Naive thymus-derived CD4-positive, alpha-beta T cell (primary cell): Measurements from ENCODE around the gene JMJD7. TPM values are rescaled to one million over a fixed set of nuclear protein-coding genes. Genes with fewer than 3 reads are reported as not detected.

Experiments used
- ATAC-seq: fragments of 150-1000 bp; cut with Tn5 transposase; 2 replicates; pipeline ENCODE4 v1.10.0; 2021; ENCODE audit warnings: mild to moderate bottlenecking, moderate library complexity
- CTCF ChIA-PET: fragments of 350-600 bp; sonication (Branson Sonifier 250); formaldehyde crosslinking; loops from one replicate; lab custom pipeline; 2021; ENCODE audit warnings: antibody characterized with exemption; lab: Charles Lee
- POLR2A ChIA-PET: fragments of 350-600 bp; sonication (Branson Sonifier 250); formaldehyde crosslinking; loops from one replicate; lab custom pipeline; 2021; ENCODE audit warnings: antibody characterized with exemption, inconsistent platforms; lab: Charles Lee
- DNase-seq, 9 donors: peaks; one replicate each; pipeline versions ENCODE4 v3.0.0 to v3.0.0-alpha.2; 2020 to 2022; ENCODE audit warnings: mixed read lengths in 1 of 9
- H3K27ac ChIP-seq: one replicate; pipeline ENCODE4 v1.7.0; 2013; ENCODE audit warnings: mild to moderate bottlenecking, low read depth, low read length, moderate library complexity
- H3K27me3 ChIP-seq, 2 donors: one replicate each; pipeline ENCODE4 v1.7.0; 2013; ENCODE audit warnings: low read length in 2 of 2, mild to moderate bottlenecking in 2 of 2, moderate library complexity in 2 of 2; ENCODE audit not compliant: control insufficient read depth in 2 of 2, insufficient read depth in 2 of 2
- H3K36me3 ChIP-seq, 3 experiments: 1 replicate in 2 of 3; 2 replicates in 1 of 3; pipeline ENCODE4 v1.7.0; 2013; ENCODE audit warnings: low read length in 3 of 3, mild to moderate bottlenecking in 3 of 3, moderate library complexity in 1 of 3; ENCODE audit not compliant: insufficient read depth in 3 of 3, control insufficient read depth in 2 of 3
- H3K4me1 ChIP-seq, 2 donors: one replicate each; pipeline ENCODE4 v1.7.0; 2013; ENCODE audit warnings: low read length in 2 of 2, mild to moderate bottlenecking in 2 of 2, moderate library complexity in 1 of 2; ENCODE audit not compliant: control insufficient read depth in 2 of 2, insufficient read depth in 2 of 2
- H3K4me3 ChIP-seq: 2 replicates; pipeline ENCODE4 v1.7.0; 2013; ENCODE audit warnings: mild to moderate bottlenecking, low read length
- H3K9me3 ChIP-seq, 3 experiments: 1 replicate in 2 of 3; 2 replicates in 1 of 3; pipeline ENCODE4 v1.7.0; 2013; ENCODE audit warnings: low read length in 3 of 3; ENCODE audit not compliant: control insufficient read depth in 2 of 3
- H3K27ac Mint-ChIP-seq, 9 donors: one replicate each; pipeline ENCODE4 v1.8.0; 2020 to 2022; ENCODE audit warnings: mixed read lengths in 9 of 9, mild to moderate bottlenecking in 8 of 9, moderate library complexity in 5 of 9, inconsistent platforms in 2 of 9
- H3K27me3 Mint-ChIP-seq, 5 donors: one replicate each; pipeline ENCODE4 v1.8.0; 2021 to 2022; ENCODE audit warnings: mixed read lengths in 5 of 5, mild to moderate bottlenecking in 1 of 5
- H3K36me3 Mint-ChIP-seq, 5 donors: one replicate each; pipeline ENCODE4 v1.8.0; 2020 to 2022; ENCODE audit warnings: mixed read lengths in 5 of 5, mild to moderate bottlenecking in 3 of 5, inconsistent platforms in 1 of 5
- H3K4me1 Mint-ChIP-seq, 7 donors: one replicate each; pipeline ENCODE4 v1.8.0; 2020 to 2022; ENCODE audit warnings: mixed read lengths in 7 of 7, mild to moderate bottlenecking in 3 of 7, inconsistent platforms in 1 of 7
- H3K4me3 Mint-ChIP-seq, 10 donors: one replicate each; pipeline ENCODE4 v1.8.0; 2020 to 2022; ENCODE audit warnings: mild to moderate bottlenecking in 10 of 10, mixed read lengths in 10 of 10, moderate library complexity in 6 of 10, inconsistent platforms in 2 of 10
- H3K9me3 Mint-ChIP-seq, 11 donors: one replicate each; pipeline ENCODE4 v1.8.0; 2020 to 2022; ENCODE audit warnings: mixed read lengths in 11 of 11, mild to moderate bottlenecking in 4 of 11, inconsistent platforms in 1 of 11, moderate library complexity in 1 of 11
- intact Hi-C, 2 donors: fragments of 100-400 bp; cut with micrococcal nuclease; formaldehyde crosslinking; loops; one replicate each; pipeline ENCODE4 v1.15.1; 2023
- polyA plus RNA-seq, 2 donors: library from polyadenylated mRNA; unstranded; fragments of 300-500 nt; fragmentation: Illumina TruSeq; gene quantifications; one replicate each; pipeline ENCODE4 v1.2.3, GENCODE V29; 2021
- total RNA-seq, 6 experiments: library from RNA in 5 of 6; stranded (reverse) in 5 of 6; gene quantifications; 1 replicate in 5 of 6; 2 replicates in 1 of 6; pipeline ENCODE4 v1.2.3 and lab custom pipeline; 2021 to 2026

The JMJD7 gene
- total and polyA plus RNA-seq, 7 experiments from 2014 or later: 22.4 to 83.7 (median 36.4) TPM

GRCh38 chr15:41871175-41871905 is 43.4 kb downstream of the JMJD7 start:
- H3K9me3 ChIP-seq: no peaks in the 10 kb centered on the region
- H3K4me3 ChIP-seq: no peak overlapping the region
- no peaks in the 10 kb centered on the region for H3K27me3 ChIP-seq
- no peaks in the 10 kb centered on the region for H3K27me3 Mint-ChIP-seq
- H3K4me3 Mint-ChIP-seq: peak overlapping the region in 3 of 10 donors; percentile 23 to 60 (median 59)
- H3K27ac ChIP-seq: no peak overlapping the region
- peak overlapping the region; percentile 32 to 98 (median 94) for H3K27ac Mint-ChIP-seq
- H3K36me3 ChIP-seq: no peaks in the 10 kb centered on the region
- ATAC-seq (no peak), DNase-seq (no peak)
- POLR2A ChIA-PET: interaction anchor here (0.8 to 1.3 kb wide), 6 partner anchors 10 to 97 kb away, joined by 3 to 5 read pairs (median 3); partner anchors contain the start of gene MAPKBP1
- intact Hi-C loops: loop anchor here in 1 of 2 donors (2.0 kb wide), 1 partner anchor 43 kb away; the partner anchor contains the start of gene JMJD7
- no peaks in the 10 kb centered on the region for H3K36me3 Mint-ChIP-seq
- H3K4me1 ChIP-seq: no peaks in the 10 kb centered on the region
- CTCF ChIA-PET: interaction anchor here (0.7 to 1.4 kb wide), 3 partner anchors 33 to 45 kb away, joined by 3 to 6 read pairs (median 4); no protein-coding TSS in a partner anchor
- peaks cover 0 to 1% (median 0%) of the 10 kb centered on the region in 11 donors for H3K9me3 Mint-ChIP-seq
- H3K4me1 Mint-ChIP-seq: peaks cover 7 to 11% (median 8%) of the 10 kb centered on the region in 7 donors

DNA sequence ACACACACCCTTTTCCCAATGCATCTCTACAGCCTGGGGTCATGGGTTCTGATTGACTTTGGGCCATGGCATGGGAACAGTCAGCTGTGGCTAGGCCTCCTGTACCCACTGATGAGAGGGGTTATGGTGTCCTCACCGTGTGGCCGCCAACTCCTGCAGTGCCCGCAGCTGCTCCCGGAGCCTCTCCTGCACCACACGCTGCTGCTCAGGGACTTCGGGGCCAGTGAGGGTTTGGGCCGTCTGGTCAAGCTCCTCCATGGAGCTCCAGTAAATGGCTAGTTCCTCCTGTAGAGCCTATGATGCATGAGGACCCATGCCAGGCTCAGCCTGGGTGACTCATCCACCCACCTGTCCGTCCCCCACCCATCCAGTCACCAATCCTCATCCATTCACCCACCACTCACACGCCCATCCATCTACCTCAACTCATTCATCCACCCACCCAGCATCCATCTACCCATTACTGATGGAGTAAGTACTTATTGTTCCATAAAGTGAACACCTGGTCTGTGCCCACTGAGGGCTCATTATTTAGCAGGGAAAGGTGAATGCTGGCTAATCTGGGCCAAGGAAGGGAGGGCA is 44.4 kb downstream of the JMJD7 start:
- POLR2A ChIA-PET: no interaction called here
- H3K27me3 Mint-ChIP-seq: no peaks in the 10 kb centered on the region
- H3K36me3 ChIP-seq: no peaks in the 10 kb centered on the region

DNA sequence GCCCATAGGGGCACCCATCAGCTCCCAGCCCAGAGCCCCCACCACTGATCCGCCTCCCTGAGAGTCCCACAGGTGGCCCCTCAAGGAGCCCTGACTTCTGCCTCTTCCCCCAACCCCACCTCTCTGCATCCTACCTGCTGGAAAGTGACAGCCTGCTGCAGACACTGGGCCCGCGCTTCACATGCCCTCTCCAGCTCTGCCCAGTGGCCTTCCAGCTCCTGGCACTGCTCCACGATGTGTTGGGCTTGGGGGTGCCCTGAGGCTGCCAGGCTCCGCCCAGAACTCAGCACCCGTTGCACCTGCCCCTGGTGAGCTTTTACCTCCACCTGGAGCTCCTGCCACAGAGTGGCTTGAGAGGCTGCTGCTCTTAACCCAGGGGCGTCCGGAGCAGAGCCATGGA is 45.8 kb downstream of the JMJD7 start:
- intact Hi-C loops: no loop called here
- Histone ChIP-seq H3K27ac (no peak overlapping the region), H3K36me3 (no peaks in the 10 kb centered on the region), H3K4me3 (no peak overlapping the region), H3K9me3 (no peaks in the 10 kb centered on the region), H3K4me1 (no peaks in the 10 kb centered on the region), H3K27me3 (no peaks in the 10 kb centered on the region)
- Mint-ChIP-seq H3K4me1 (peaks cover 7 to 11% (median 8%) of the 10 kb centered on the region in 7 donors), H3K4me3 (no peak overlapping the region), H3K36me3 (no peaks in the 10 kb centered on the region), H3K9me3 (peaks cover 0 to under 1% (median 0%) of the 10 kb centered on the region in 11 donors), H3K27ac (no peak overlapping the region), H3K27me3 (no peaks in the 10 kb centered on the region)
- no peak for DNase-seq
- no peak for ATAC-seq
- ChIA-PET POLR2A (no interaction called here), CTCF (interaction anchor here (1.0 kb wide), 1 partner anchor 93 kb away, joined by 3 read pairs; no protein-coding TSS in a partner anchor)

More for the DNA sequence above, 44.4 kb downstream of the JMJD7 start:
- H3K4me1 ChIP-seq: no peaks in the 10 kb centered on the region
- H3K4me3 ChIP-seq: no peak overlapping the region
- no peak for DNase-seq
- H3K9me3 ChIP-seq: no peaks in the 10 kb centered on the region
- Mint-ChIP-seq H3K36me3 (no peaks in the 10 kb centered on the region), H3K4me1 (peaks cover 7 to 11% (median 8%) of the 10 kb centered on the region in 7 donors), H3K27ac (peak overlapping the region in 8 of 9 donors; percentile 1 to 89 (median 63)), H3K9me3 (peaks cover 0 to 1% (median 0%) of the 10 kb centered on the region in 11 donors), H3K4me3 (no peak overlapping the region)
- H3K27me3 ChIP-seq: no peaks in the 10 kb centered on the region
- no peak for ATAC-seq
- intact Hi-C loops: no loop called here
- no peak overlapping the region for H3K27ac ChIP-seq
- CTCF ChIA-PET: no interaction called here

GRCh38 chr15:41874736-41875135 is 46.8 kb downstream of the JMJD7 start:
- Mint-ChIP-seq H3K9me3 (no peaks in the 10 kb centered on the region), H3K27ac (no peak overlapping the region), H3K36me3 (no peaks in the 10 kb centered on the region), H3K4me1 (peaks cover 7 to 9% (median 8%) of the 10 kb centered on the region in 7 donors), H3K27me3 (peaks cover 0 to 3% (median 0%) of the 10 kb centered on the region in 5 donors), H3K4me3 (no peak overlapping the region)
- Histone ChIP-seq H3K27me3 (no peaks in the 10 kb centered on the region), H3K9me3 (no peaks in the 10 kb centered on the region), H3K4me1 (no peaks in the 10 kb centered on the region), H3K36me3 (no peaks in the 10 kb centered on the region), H3K4me3 (no peak overlapping the region), H3K27ac (no peak overlapping the region)
- intact Hi-C loops: no loop called here
- DNase-seq (no peak), ATAC-seq (no peak)
- POLR2A ChIA-PET: interaction anchor here (0.6 kb wide), 1 partner anchor 9 kb away, joined by 3 read pairs; no protein-coding TSS in a partner anchor
- CTCF ChIA-PET: interaction anchor here (1.0 to 1.6 kb wide), 3 partner anchors 30 to 94 kb away, joined by 3 to 5 read pairs (median 3); no protein-coding TSS in a partner anchor

GRCh38 chr15:41876007-41876406 is 48.1 kb downstream of the JMJD7 start:
- H3K27ac ChIP-seq: no peak overlapping the region
- no peaks in the 10 kb centered on the region for H3K4me1 ChIP-seq
- Mint-ChIP-seq H3K4me1 (peaks cover 0 to 3% (median under 1%) of the 10 kb centered on the region in 7 donors), H3K27ac (no peak overlapping the region), H3K36me3 (no peaks in the 10 kb centered on the region), H3K27me3 (peaks cover 0 to 9% (median 4%) of the 10 kb centered on the region in 5 donors), H3K4me3 (no peak overlapping the region), H3K9me3 (no peaks in the 10 kb centered on the region)
- DNase-seq (no peak), ATAC-seq (no peak)
- H3K27me3 ChIP-seq: no peaks in the 10 kb centered on the region
- H3K4me3 ChIP-seq: no peak overlapping the region
- no peaks in the 10 kb centered on the region for H3K36me3 ChIP-seq
- intact Hi-C loops: no loop called here
- H3K9me3 ChIP-seq: no peaks in the 10 kb centered on the region
- ChIA-PET CTCF (interaction anchor here (0.8 kb wide), 1 partner anchor 61 kb away, joined by 3 read pairs; no protein-coding TSS in a partner anchor), POLR2A (no interaction called here)

- Histone ChIP-seq H3K9me3 (no peaks in the 10 kb centered on the region), H3K27ac (no peak overlapping the region), H3K4me1 (no peaks in the 10 kb centered on the region), H3K27me3 (no peaks in the 10 kb centered on the region), H3K36me3 (no peaks in the 10 kb centered on the region), H3K4me3 (no peak overlapping the region)
- POLR2A ChIA-PET: no interaction called here
- intact Hi-C loops: no loop called here
- CTCF ChIA-PET: no interaction called here
- Mint-ChIP-seq H3K27ac (peak overlapping the region in 1 of 9 donors; percentile 4), H3K9me3 (no peaks in the 10 kb centered on the region), H3K4me3 (no peak overlapping the region), H3K27me3 (peaks cover 6 to 14% (median 10%) of the 10 kb centered on the region in 5 donors), H3K4me1 (peaks cover 0 to 6% (median 5%) of the 10 kb centered on the region in 7 donors), H3K36me3 (no peaks in the 10 kb centered on the region)
- ATAC-seq: no peak
- no peak for DNase-seq
Measured at GRCh38 chr15:41876689-41877088, 48.8 kb downstream of the JMJD7 start.
